T-helper 2 cell treated with Interferon-gamma antibody and Interleukin-4, amounts not matched to agents 5 μg/mL and 100 μg/mL, for 36 hours (primary cell): ENCODE results near the gene ZNF665.
"Not testable (repeated sequence)": the region's sequence is repeated elsewhere in the genome, so short reads cannot be mapped to it uniquely, and the experiment has no call there.

Experiments used
- DNase-seq: peaks from one replicate; pipeline ENCODE4 v3.0.0; 2021; ENCODE audit warnings: low spot score
- H3K27ac Mint-ChIP-seq: one replicate; pipeline ENCODE4 v1.8.0; 2021; ENCODE audit warnings: mild to moderate bottlenecking, mixed read lengths
- H3K27me3 Mint-ChIP-seq: one replicate; pipeline ENCODE4 v1.8.0; 2021; ENCODE audit warnings: low read depth, mixed read lengths
- H3K36me3 Mint-ChIP-seq: one replicate; pipeline ENCODE4 v1.8.0; 2021; ENCODE audit warnings: low read depth, mixed read lengths
- H3K4me1 Mint-ChIP-seq: one replicate; pipeline ENCODE4 v1.8.0; 2021; ENCODE audit warnings: low read depth, mixed read lengths
- H3K4me3 Mint-ChIP-seq: one replicate; pipeline ENCODE4 v1.8.0; 2022; ENCODE audit warnings: mild to moderate bottlenecking, moderate library complexity, mixed read lengths
- H3K9me3 Mint-ChIP-seq: one replicate; pipeline ENCODE4 v1.8.0; 2021; ENCODE audit warnings: mixed read lengths

ZNF665 gene

DNA sequence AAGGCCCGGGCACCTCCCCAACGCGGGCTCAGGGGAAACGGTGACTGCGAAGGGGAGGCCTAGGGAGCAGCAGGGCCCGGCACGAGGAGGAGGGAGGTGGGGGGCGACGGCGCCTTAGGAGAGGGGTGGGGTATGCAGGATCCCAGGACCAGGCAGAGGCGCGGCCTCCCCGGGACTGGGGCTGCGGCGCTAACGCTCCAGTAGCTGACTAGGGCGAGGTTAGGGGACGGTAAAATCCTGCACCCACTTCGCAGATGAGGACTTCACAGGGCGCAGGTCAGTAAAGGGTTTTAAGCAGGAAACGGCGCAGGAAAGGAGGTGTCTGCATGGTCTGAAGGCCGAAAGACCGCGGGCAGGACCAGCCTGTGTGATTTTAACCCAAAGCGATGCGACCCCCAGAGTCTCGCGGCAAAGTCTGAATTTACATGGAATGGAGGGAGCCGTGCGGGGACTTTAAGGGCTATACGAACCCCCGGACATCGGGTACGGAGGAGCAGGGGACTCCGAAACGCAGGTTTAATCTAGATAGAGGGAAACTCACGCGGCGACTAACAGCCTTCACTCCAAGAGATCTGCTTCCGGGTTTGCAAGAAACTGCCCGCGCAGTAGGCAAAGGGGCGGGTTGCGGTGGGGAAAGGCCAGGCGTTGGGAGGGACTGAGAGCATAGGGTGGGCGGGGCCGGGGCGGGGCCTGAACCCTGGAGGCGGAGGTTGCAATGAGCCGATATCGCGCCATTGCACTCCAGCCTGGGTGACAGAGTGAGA, at the start of gene ZNF665:
ZNF665 (minus strand) TSS at position 588 of the 764 bp plus-strand sequence. CDS start 10,460 bp downstream, outside the sequence.
- peak within 1 kb of the TSS; percentile 79 for H3K27ac Mint-ChIP-seq
- H3K9me3 Mint-ChIP-seq = peaks cover 49% of the 10 kb centered on the region
- H3K4me3 Mint-ChIP-seq = peak within 1 kb of the TSS; percentile 89
- peaks cover 11% of the 10 kb centered on the region for H3K4me1 Mint-ChIP-seq
- no peaks in the 10 kb centered on the region for H3K27me3 Mint-ChIP-seq
- H3K36me3 Mint-ChIP-seq = peaks cover 30% of the 10 kb centered on the region
- peak; percentile 77 for DNase-seq

DNA sequence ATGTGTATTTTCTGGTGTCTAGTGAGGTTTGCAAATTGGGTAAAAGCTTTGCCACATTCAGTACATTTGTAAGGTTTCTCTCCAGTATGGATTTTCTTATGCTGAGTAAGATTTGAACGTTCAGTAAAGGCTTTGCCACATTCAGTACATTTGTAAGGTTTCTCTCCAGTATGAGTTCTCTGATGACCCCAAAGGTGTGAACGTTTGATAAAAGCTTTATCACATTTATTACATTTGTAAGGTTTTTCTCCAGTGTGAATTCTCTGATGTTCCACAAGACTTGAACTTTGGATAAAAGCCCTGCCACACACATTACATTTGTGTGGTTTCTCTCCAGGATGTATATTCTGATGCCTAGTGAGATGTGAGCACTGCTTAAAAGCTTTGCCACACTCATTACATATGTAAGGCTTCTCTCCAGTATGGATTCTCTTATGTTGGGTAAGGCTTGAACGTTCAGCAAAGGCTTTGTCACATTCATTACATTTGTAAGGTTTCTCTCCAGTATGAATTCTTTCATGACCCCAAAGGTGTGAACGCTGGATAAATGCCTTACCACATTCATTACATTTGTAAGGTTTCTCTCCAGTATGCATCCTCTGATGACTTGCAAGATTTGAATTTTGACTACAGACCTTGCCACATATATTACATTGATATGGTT, 44.1 kb upstream of the ZNF665 start:
- Mint-ChIP-seq H3K9me3 (peaks cover 80% of the 10 kb centered on the region), H3K27me3 (no peaks in the 10 kb centered on the region), H3K4me3 (no peak overlapping the region), H3K4me1 (no peaks in the 10 kb centered on the region), H3K36me3 (peaks cover 4% of the 10 kb centered on the region), H3K27ac (no peak overlapping the region)
- no peak for DNase-seq

DNA sequence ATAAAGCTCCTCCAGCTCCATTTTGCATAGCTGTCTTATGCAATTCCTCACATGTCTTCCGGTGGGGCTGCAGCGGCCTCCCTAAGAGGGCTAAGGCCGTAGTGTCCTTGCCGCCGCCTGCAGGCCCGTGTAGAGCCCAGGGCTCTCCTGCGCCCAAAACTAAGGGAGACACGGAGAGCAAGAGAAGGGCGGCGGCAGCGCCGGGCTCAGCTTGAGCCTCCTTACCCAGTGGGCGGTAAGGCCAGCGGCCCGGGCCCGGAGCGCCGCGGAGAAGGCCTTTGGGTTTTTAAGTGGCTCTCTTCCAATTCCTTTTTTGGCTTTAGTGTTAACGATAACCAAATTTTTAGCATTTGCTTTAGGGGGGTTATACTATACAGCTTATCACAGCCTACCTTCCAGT, 31.4 kb upstream of the ZNF665 start:
- H3K36me3 Mint-ChIP-seq = peaks cover 2% of the 10 kb centered on the region
- H3K4me3 Mint-ChIP-seq = no peak overlapping the region
- H3K4me1 Mint-ChIP-seq = no peaks in the 10 kb centered on the region
- peaks cover 57% of the 10 kb centered on the region for H3K9me3 Mint-ChIP-seq
- H3K27me3 Mint-ChIP-seq = no peaks in the 10 kb centered on the region
- H3K27ac Mint-ChIP-seq = no peak overlapping the region
- DNase-seq = no peak

DNA sequence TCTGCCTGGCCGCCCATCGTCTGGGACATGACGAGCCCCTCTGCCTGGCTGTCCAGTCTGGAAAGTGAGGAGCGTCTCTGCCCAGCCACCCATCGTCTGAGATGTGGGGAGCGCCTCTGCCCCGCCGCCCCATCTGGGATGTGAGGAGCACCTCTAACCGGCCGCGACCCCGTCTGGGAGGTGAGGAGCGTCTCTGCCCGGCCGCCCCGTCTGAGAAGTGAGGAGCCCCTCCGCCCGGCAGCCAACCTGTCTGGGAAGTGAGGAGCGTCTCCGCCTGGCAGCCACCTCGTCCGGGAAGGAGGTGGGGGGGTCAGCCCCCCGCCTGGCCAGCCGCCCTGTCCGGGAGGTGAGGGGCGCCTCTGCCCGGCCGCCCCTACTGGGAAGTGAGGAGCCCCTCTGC, 29.6 kb upstream of the ZNF665 start:
- not testable (repeated sequence) for H3K27ac Mint-ChIP-seq, H3K27me3 Mint-ChIP-seq, H3K36me3 Mint-ChIP-seq, DNase-seq, H3K4me3 Mint-ChIP-seq, H3K4me1 Mint-ChIP-seq
- H3K9me3 Mint-ChIP-seq = peaks cover 57% of the 10 kb centered on the region

DNA sequence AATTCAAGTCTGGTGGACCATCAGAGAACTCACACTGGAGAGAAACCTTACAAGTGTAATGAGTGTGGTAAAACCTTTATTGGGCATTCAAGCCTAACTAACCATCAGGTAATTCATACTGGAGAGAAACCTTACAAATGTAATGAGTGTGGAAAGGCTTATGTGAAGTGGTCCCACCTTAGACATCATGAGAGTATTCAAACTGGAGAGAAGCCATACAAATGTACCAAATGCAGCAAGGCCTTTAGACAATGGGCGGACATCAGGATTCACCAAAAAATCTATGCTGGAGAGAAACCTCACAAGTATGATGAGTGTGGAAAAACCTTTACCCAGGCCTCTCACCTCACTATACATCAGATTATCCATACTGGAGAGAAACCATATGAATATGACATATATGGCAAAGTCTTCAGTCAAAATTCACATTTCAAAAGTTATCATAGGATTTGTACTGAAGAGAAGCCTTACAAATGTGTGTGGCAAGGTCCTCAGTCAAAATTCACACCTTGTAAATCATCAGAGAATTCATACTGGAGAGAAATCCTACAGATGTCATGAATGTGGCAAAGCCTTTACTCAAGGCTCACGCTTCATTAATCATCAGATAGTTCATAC, 19.7 kb upstream of the ZNF665 start:
- H3K9me3 Mint-ChIP-seq = peaks cover 72% of the 10 kb centered on the region
- H3K4me3 Mint-ChIP-seq = no peak overlapping the region
- no peaks in the 10 kb centered on the region for H3K27me3 Mint-ChIP-seq
- DNase-seq = no peak
- no peak overlapping the region for H3K27ac Mint-ChIP-seq
- H3K4me1 Mint-ChIP-seq = no peaks in the 10 kb centered on the region
- peaks cover 38% of the 10 kb centered on the region for H3K36me3 Mint-ChIP-seq

DNA sequence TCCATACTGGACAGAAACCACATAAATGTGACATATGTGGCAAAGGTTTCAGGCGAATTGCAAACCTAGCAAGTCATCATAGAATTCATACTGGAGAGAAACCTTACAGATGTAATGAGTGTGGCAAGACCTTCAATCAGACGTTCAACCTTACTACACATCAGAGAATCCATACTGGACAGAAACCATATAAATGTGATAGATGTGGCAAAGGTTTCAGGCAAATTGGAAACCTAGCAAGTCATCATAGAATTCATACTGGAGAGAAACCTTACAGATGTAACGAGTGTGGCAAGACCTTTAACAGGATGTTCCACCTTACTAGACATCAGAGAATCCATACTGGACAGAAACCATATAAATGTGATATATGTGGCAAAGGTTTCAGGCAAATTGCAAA, 18.4 kb upstream of the ZNF665 start:
- not testable (repeated sequence) for H3K4me3 Mint-ChIP-seq, DNase-seq, H3K4me1 Mint-ChIP-seq, H3K27ac Mint-ChIP-seq, H3K27me3 Mint-ChIP-seq
- Mint-ChIP-seq H3K36me3 (peaks cover 49% of the 10 kb centered on the region), H3K9me3 (peaks cover 80% of the 10 kb centered on the region)

DNA sequence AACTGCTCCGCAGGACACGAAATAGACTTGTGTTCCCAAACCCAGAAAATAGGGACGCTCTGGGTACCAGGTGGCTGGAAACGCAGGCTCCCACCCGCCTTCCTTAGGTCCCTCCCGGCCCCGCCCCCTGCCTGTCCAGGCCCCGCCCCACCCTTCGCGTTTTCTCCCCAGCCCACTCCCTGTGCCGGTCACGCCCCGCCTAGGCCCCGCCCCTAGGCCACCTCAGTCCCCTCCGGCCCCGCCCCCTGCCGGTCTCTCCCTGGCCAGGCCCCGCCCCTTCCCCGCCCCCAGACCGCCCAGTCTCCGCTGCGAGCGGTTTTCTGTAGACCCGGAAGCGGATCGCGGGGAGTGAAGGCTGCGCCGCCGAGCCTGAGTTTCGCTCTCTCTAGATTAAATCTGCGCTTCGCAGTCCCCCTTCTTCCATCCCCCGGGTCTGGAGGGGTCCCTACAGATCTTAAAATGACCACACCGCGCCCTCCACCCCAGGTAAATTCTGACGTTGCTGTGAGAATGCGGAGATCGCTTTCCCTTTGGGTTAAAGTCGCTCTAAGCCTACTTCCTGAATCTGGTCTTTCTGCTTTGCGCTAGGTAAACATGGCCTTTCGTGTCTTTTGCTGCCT, 3.7 kb upstream of the ZNF665 start:
- peak overlapping the region; percentile 96 for H3K4me3 Mint-ChIP-seq
- H3K36me3 Mint-ChIP-seq = peaks cover 40% of the 10 kb centered on the region
- DNase-seq = peak; percentile 82
- peak overlapping the region; percentile 96 for H3K27ac Mint-ChIP-seq
- peaks cover 12% of the 10 kb centered on the region for H3K4me1 Mint-ChIP-seq
- peaks cover 46% of the 10 kb centered on the region for H3K9me3 Mint-ChIP-seq
- H3K27me3 Mint-ChIP-seq = no peaks in the 10 kb centered on the region

DNA sequence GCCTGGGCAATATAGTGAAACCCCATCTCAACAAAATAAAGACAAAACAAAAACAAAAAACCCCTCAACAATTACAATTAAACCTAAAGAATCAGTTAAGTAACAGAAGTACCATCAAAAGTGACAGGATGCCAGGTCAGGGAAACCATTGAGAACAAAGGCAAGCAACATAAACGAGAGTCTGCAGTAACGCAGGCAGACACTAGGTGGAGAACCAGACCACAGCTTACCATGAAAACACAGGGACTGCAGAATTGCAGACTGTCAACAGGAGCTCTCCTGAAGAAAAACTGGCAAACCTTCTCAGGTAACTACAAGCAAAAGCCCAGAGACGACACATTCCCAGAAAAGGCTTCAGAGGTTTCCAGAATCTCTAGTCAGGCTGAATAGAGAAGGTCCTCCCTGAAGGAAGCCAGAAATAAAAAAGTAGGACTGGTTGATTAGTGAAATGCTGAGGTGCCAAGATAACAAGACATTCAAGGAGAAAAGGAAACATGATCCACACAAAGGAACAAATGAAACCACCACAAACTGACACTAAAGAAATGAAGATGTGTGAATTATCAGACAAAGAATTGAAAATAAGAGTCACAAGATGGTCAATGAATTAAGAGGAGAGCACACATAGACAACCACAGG, 2.2 kb upstream of the ZNF665 start:
- H3K27me3 Mint-ChIP-seq = no peaks in the 10 kb centered on the region
- peak overlapping the region; percentile 8 for H3K4me3 Mint-ChIP-seq
- peaks cover 41% of the 10 kb centered on the region for H3K36me3 Mint-ChIP-seq
- H3K27ac Mint-ChIP-seq = no peak overlapping the region
- peaks cover 13% of the 10 kb centered on the region for H3K4me1 Mint-ChIP-seq
- peak; percentile 59 for DNase-seq
- peaks cover 48% of the 10 kb centered on the region for H3K9me3 Mint-ChIP-seq

DNA sequence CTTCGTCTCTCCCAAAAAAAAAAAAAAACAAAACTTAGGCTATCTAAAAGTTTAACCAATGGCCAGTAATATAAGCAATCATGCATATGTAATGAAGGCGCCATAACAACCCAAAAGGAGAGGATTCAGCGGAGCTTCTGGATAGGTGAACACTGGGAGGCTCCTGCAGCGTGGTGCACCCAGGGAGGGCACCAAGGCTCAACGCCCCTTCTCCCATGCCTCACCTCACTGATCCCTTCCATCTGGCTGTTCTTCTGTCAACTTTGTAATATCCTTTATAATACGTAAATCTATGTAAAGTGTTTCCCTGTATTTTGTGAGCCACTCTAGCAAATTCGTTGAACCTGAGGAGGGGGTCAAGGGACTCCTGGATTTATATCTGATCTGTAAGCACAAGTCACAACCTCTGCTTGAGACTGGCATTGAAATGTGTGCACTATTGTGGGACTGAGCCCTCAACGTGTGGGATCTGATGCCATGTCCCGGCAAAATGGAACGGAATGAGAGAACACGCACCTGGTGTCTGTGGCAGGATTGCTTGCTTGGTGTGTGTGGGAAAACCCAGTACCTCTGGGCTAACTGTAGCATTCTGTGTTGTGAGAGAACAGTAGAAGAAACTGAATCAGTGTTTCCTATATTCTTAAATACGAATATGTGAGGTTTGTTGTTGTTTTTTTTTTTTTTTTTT, 521 bp upstream of the ZNF665 start:
- H3K4me3 Mint-ChIP-seq = peak overlapping the region; percentile 89
- H3K27me3 Mint-ChIP-seq = no peaks in the 10 kb centered on the region
- DNase-seq = no peak
- peak overlapping the region; percentile 79 for H3K27ac Mint-ChIP-seq
- H3K36me3 Mint-ChIP-seq = peaks cover 32% of the 10 kb centered on the region
- H3K9me3 Mint-ChIP-seq = peaks cover 48% of the 10 kb centered on the region
- H3K4me1 Mint-ChIP-seq = peaks cover 13% of the 10 kb centered on the region

DNA sequence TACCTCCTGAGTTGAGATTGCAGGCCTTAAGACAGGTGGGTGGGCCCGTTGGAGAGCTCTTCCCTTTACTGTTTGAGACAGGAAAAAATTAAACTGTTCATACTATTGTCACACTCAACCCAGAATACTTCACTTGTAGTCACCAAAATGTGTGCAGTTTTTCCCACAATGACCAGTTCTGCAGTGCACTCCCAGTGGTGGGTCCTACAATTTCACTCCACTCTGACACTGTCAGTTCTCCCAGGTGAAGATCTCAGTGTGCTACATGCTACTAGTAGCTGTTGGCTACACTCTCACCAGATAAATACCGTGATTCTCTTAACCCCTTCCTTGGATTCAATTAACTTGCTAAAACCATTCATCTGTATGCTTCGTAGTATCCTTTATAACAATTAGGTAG, 2.9 kb downstream of the ZNF665 start:
- no peak overlapping the region for H3K4me3 Mint-ChIP-seq
- peaks cover 49% of the 10 kb centered on the region for H3K9me3 Mint-ChIP-seq

DNA sequence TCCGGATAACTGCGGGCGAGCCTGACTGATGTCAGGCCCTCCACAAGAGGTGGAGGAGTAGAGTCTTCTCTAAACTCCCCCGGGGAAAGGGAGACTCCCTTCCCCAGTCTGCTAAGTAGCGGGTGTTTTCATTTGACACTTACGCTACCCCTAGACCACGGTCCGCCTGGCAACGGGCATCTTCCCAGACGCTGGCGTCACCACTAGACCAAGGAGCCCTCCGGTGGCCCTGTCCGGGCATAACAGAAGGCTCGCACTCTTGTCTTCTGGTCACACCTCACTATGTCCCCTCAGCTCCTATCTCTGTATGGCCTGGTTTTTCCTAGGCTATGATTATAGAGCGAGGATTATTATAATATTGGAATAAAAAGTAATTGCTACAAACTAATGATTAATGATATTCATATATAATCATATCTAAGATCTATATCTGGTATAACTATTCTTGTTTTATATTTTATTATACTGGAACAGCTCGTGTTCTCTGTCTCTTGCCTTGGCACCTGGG, 3.4 kb downstream of the ZNF665 start:
- Mint-ChIP-seq H3K36me3 (peaks cover 26% of the 10 kb centered on the region), H3K9me3 (peaks cover 48% of the 10 kb centered on the region)
- H3K27ac Mint-ChIP-seq = not testable (repeated sequence)

More for the DNA sequence above, 2.9 kb downstream of the ZNF665 start:
- DNase-seq = no peak
- Mint-ChIP-seq H3K27me3 (no peaks in the 10 kb centered on the region), H3K36me3 (peaks cover 26% of the 10 kb centered on the region), H3K27ac (no peak overlapping the region), H3K4me1 (peaks cover 9% of the 10 kb centered on the region)

DNA sequence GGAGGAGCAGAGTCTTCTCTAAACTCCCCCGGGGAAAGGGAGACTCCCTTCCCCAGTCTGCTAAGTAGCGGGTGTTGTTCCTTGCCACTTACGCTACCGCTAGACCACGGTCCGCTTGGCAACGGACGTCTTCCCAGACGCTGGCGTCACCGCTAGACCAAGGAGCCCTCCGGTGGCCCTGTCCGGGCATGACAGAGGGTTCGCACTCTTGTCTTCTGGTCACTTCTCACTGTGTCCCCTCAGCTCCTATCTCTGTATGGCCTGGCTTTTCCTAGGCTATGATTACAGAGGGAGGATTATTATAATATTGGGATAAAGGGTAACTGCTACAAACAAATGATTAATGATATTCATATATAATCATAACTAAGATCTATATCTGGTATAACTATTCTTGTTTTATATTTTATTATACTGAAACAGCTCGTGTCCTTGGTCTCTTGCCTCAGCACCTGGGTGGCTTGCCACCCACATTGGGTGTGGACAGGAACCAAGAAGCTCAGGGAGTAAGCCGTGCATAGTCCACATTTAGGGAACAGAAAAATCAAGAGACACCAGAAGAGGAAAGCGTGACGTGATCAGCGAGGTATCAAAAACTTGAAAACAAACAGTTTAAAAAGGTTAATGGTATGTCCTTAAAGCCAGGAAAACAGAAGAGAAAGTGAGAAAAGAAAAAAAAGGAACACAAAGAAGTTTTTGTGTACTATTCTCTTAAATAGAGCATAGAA, 7.8 kb downstream of the ZNF665 start:
- H3K9me3 Mint-ChIP-seq = peaks cover 41% of the 10 kb centered on the region
- H3K36me3 Mint-ChIP-seq = peaks cover 30% of the 10 kb centered on the region
- H3K27ac Mint-ChIP-seq, H3K27me3 Mint-ChIP-seq, H3K4me3 Mint-ChIP-seq, DNase-seq, H3K4me1 Mint-ChIP-seq: not testable (repeated sequence)

More for the DNA sequence above, 3.4 kb downstream of the ZNF665 start:
- not testable (repeated sequence) for H3K4me3 Mint-ChIP-seq, DNase-seq, H3K27me3 Mint-ChIP-seq, H3K4me1 Mint-ChIP-seq
